Osteoblast (primary cell): Measurements from ENCODE around the gene PPP2R3B. TPM values are rescaled to one million over a fixed set of nuclear protein-coding genes. Genes with fewer than 3 reads are reported as not detected.
"Not testable (repeated sequence)": the region's sequence is repeated elsewhere in the genome, so short reads cannot be mapped to it uniquely, and the experiment has no call there.

Source experiments
- DNase-seq: peaks from one replicate; pipeline ENCODE4 v3.0.0; 2011; ENCODE audit warnings: low spot score, mixed read lengths; ENCODE audit not compliant: insufficient read length; ENCODE audit errors: missing footprints
- H2AFZ ChIP-seq: 2 replicates; pipeline ENCODE4 v1.6.0; 2011; ENCODE audit warnings: mild to moderate bottlenecking, low read length
- H3K27ac ChIP-seq: 2 replicates; pipeline ENCODE4 v1.5.1; 2011; ENCODE audit warnings: mild to moderate bottlenecking, low read depth, low read length, moderate library complexity
- H3K27me3 ChIP-seq: 2 replicates; pipeline ENCODE4 v1.6.0; 2012; ENCODE audit warnings: mild to moderate bottlenecking, control low read depth, inconsistent platforms, low read length, moderate library complexity; ENCODE audit not compliant: insufficient read depth
- H3K36me3 ChIP-seq: 2 replicates; pipeline ENCODE4 v1.5.1; 2011; ENCODE audit warnings: mild to moderate bottlenecking, low read length, control low read depth, moderate library complexity; ENCODE audit not compliant: insufficient read depth
- H3K4me1 ChIP-seq: 2 replicates; pipeline ENCODE4 v1.5.1; 2011; ENCODE audit warnings: mild to moderate bottlenecking, low read length, control low read depth, moderate library complexity; ENCODE audit not compliant: insufficient read depth
- H3K4me2 ChIP-seq: 2 replicates; pipeline ENCODE4 v1.6.0; 2011; ENCODE audit warnings: mild to moderate bottlenecking, low read length; ENCODE audit not compliant: insufficient read depth
- H3K4me3 ChIP-seq: fragments of 200-600 bp; sonication (generic); 3 replicates; pipeline ENCODE4 v1.5.1; 2012; ENCODE audit warnings: mild to moderate bottlenecking, low read length, inconsistent platforms; ENCODE audit not compliant: insufficient read depth
- H3K79me2 ChIP-seq: 2 replicates; pipeline ENCODE4 v1.6.0; 2012; ENCODE audit warnings: mild to moderate bottlenecking, low read length, control low read depth, inconsistent platforms; ENCODE audit not compliant: insufficient read depth
- H3K9me3 ChIP-seq: 2 replicates; pipeline ENCODE4 v1.5.1; 2011; ENCODE audit warnings: low read depth, low read length, control low read depth
- H4K20me1 ChIP-seq: 2 replicates; pipeline ENCODE4 v1.6.0; 2012; ENCODE audit warnings: mild to moderate bottlenecking, low read length, control low read depth; ENCODE audit not compliant: insufficient read depth
- total RNA-seq: library from RNA; depleted of rRNA; stranded (reverse); fragments of >200 nt; gene quantifications from 2 replicates; pipeline ENCODE4 v1.2.3, GENCODE V29; 2012
- TF ChIP-seq, protein P1 (sequence below): IDR thresholded peaks from 2 replicates; pipeline ENCODE4 v1.5.1; 2011; ENCODE audit warnings: mild to moderate bottlenecking, low read depth, low read length, moderate library complexity; ENCODE audit errors: extremely low read depth

PPP2R3B gene
- total RNA-seq, 1 donor: 13.4 TPM

GRCh38 chrX:352582-353314 lies 34.0 kb downstream of the PPP2R3B start:
- no peaks in the 10 kb centered on the region for H3K4me1 ChIP-seq
- H4K20me1 ChIP-seq: no peaks in the 10 kb centered on the region
- H3K79me2 ChIP-seq: no peaks in the 10 kb centered on the region
- no peak overlapping the region for H3K4me3 ChIP-seq
- H3K27ac ChIP-seq: no peak overlapping the region
- TF ChIP-seq, protein P1, sequence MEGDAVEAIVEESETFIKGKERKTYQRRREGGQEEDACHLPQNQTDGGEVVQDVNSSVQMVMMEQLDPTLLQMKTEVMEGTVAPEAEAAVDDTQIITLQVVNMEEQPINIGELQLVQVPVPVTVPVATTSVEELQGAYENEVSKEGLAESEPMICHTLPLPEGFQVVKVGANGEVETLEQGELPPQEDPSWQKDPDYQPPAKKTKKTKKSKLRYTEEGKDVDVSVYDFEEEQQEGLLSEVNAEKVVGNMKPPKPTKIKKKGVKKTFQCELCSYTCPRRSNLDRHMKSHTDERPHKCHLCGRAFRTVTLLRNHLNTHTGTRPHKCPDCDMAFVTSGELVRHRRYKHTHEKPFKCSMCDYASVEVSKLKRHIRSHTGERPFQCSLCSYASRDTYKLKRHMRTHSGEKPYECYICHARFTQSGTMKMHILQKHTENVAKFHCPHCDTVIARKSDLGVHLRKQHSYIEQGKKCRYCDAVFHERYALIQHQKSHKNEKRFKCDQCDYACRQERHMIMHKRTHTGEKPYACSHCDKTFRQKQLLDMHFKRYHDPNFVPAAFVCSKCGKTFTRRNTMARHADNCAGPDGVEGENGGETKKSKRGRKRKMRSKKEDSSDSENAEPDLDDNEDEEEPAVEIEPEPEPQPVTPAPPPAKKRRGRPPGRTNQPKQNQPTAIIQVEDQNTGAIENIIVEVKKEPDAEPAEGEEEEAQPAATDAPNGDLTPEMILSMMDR: no peak
- H3K27me3 ChIP-seq: no peaks in the 10 kb centered on the region
- H2AFZ ChIP-seq: no peak overlapping the region
- H3K36me3 ChIP-seq: no peaks in the 10 kb centered on the region
- H3K9me3 ChIP-seq: no peaks in the 10 kb centered on the region
- DNase-seq: no peak
- no peak overlapping the region for H3K4me2 ChIP-seq

DNA sequence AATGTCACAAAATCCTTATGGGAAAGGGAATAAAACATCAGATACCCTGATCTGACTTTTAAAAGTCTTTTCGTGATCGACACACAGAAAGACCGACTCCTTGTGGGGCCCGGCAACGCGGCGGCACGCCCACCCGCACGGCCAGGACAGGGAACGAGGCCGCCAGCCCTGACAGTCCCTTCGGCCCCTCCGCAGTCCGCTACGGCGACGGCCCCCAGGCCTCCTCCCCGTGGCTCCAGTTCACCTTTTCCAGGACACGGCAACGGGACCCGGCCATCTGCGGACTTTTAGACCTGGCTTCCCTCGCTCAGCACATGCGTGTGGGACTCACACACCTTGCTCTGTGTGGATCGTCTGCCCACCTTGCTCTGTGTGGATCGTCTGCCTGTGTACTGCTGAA lies 34.5 kb downstream of the PPP2R3B start:
- DNase-seq: no peak
- Histone ChIP-seq H3K4me1 (no peaks in the 10 kb centered on the region), H4K20me1 (no peaks in the 10 kb centered on the region), H3K9me3 (no peaks in the 10 kb centered on the region), H3K79me2 (no peaks in the 10 kb centered on the region), H3K27me3 (no peaks in the 10 kb centered on the region), H3K27ac (no peak overlapping the region), H3K36me3 (no peaks in the 10 kb centered on the region), H3K4me2 (no peak overlapping the region), H2AFZ (no peak overlapping the region), H3K4me3 (no peak overlapping the region)
- TF ChIP-seq, protein P1: no peak

- no peaks in the 10 kb centered on the region for H3K79me2 ChIP-seq
- TF ChIP-seq, protein P1: no peak
- H3K27me3 ChIP-seq: no peaks in the 10 kb centered on the region
- H3K4me3 ChIP-seq: no peak overlapping the region
- H3K9me3 ChIP-seq: no peaks in the 10 kb centered on the region
- no peaks in the 10 kb centered on the region for H3K36me3 ChIP-seq
- H2AFZ ChIP-seq: no peak overlapping the region
- H4K20me1 ChIP-seq: no peaks in the 10 kb centered on the region
- H3K4me2 ChIP-seq: no peak overlapping the region
- H3K27ac ChIP-seq: no peak overlapping the region
- H3K4me1 ChIP-seq: no peaks in the 10 kb centered on the region
- no peak for DNase-seq
These were observed 35.0 kb downstream of the PPP2R3B start for GRCh38 chrX:351736-352135.

GRCh38 chrX:351324-351641 lies 35.4 kb downstream of the PPP2R3B start:
- not testable (repeated sequence) for H2AFZ ChIP-seq, H3K36me3 ChIP-seq, H3K4me1 ChIP-seq, H3K4me2 ChIP-seq, DNase-seq, H3K79me2 ChIP-seq, H3K9me3 ChIP-seq, H3K27me3 ChIP-seq, H3K27ac ChIP-seq, H4K20me1 ChIP-seq, H3K4me3 ChIP-seq
